CD4-positive, alpha-beta T cell (primary cell): ENCODE data around the gene CD96. TPM values are rescaled to one million over a fixed set of nuclear protein-coding genes. Genes with fewer than 3 reads are reported as not detected.

Source experiments
- ATAC-seq: fragments of 200-7000 bp; cut with Tn5 transposase; one replicate; pipeline ENCODE4 v1.10.0; 2022; ENCODE audit warnings: mild to moderate bottlenecking; ENCODE audit not compliant: poor library complexity
- CTCF ChIA-PET: fragments of 350-600 bp; sonication (Branson Sonifier 250); formaldehyde crosslinking; loops from one replicate; lab custom pipeline; 2021; ENCODE audit warnings: antibody characterized with exemption, inconsistent platforms; lab: Charles Lee
- POLR2A ChIA-PET: fragments of 350-600 bp; sonication (Branson Sonifier 250); formaldehyde crosslinking; loops from one replicate; lab custom pipeline; 2021; ENCODE audit warnings: antibody characterized with exemption, inconsistent platforms; lab: Charles Lee
- DNase-seq, 14 experiments: peaks; one replicate each; pipeline ENCODE4 v3.0.0-alpha.2; 2013 to 2020; ENCODE audit warnings: mixed read lengths in 2 of 14
- H3K27ac ChIP-seq, 2 donors: one replicate each; pipeline versions ENCODE4 v1.5.1 to v1.7.0; 2013; ENCODE audit warnings: low read length in 2 of 2, low read depth in 1 of 2, mild to moderate bottlenecking in 1 of 2
- H3K27me3 ChIP-seq, 2 experiments: 1 replicate in 1 of 2; 2 replicates in 1 of 2; pipeline versions ENCODE4 v1.6.1 to v1.7.0; 2013; ENCODE audit warnings: low read length in 2 of 2, control low read depth in 1 of 2, mild to moderate bottlenecking in 1 of 2, moderate library complexity in 1 of 2; ENCODE audit not compliant: insufficient read depth in 2 of 2, control insufficient read depth in 1 of 2
- H3K36me3 ChIP-seq: one replicate; pipeline ENCODE4 v1.6.1; 2013; ENCODE audit warnings: low read length, control low read depth; ENCODE audit not compliant: insufficient read depth
- H3K4me1 ChIP-seq: one replicate; pipeline ENCODE4 v1.6.1; 2013; ENCODE audit warnings: low read length, control low read depth; ENCODE audit not compliant: insufficient read depth
- H3K4me3 ChIP-seq: one replicate; pipeline ENCODE4 v1.5.1; 2013; ENCODE audit warnings: mild to moderate bottlenecking, low read length, moderate library complexity
- H3K9me3 ChIP-seq, 2 experiments: 1 replicate in 1 of 2; 2 replicates in 1 of 2; pipeline versions ENCODE4 v1.6.1 to v1.7.0; 2013; ENCODE audit warnings: low read length in 2 of 2, mild to moderate bottlenecking in 2 of 2, control low read depth in 1 of 2, moderate library complexity in 1 of 2; ENCODE audit not compliant: control insufficient read depth in 1 of 2, insufficient read depth in 1 of 2
- H3K27ac Mint-ChIP-seq: one replicate; pipeline ENCODE4 v1.8.0; 2020; ENCODE audit warnings: mixed read lengths
- H3K27me3 Mint-ChIP-seq: one replicate; pipeline ENCODE4 v1.8.0; 2021; ENCODE audit warnings: mixed read lengths
- H3K36me3 Mint-ChIP-seq: one replicate; pipeline ENCODE4 v1.8.0; 2021; ENCODE audit warnings: low read depth, mixed read lengths
- H3K4me1 Mint-ChIP-seq: one replicate; pipeline ENCODE4 v1.8.0; 2021; ENCODE audit warnings: low read depth, mixed read lengths
- H3K4me3 Mint-ChIP-seq: one replicate; pipeline ENCODE4 v1.8.0; 2020; ENCODE audit warnings: mild to moderate bottlenecking, mixed read lengths
- H3K9me3 Mint-ChIP-seq: one replicate; pipeline ENCODE4 v1.8.0; 2020; ENCODE audit warnings: mixed read lengths
- intact Hi-C, 2 experiments: fragments of 100-400 bp; cut with DNase I in 1 of 2; cut with micrococcal nuclease in 1 of 2; formaldehyde crosslinking; loops; one replicate each; pipeline versions ENCODE4 v1.15.1 to v1.9.0; 2023 to 2025; cut with DNase I, micrococcal nuclease
- total RNA-seq, 174 experiments: library from RNA in 2 of 174; stranded (reverse) in 2 of 174; gene quantifications; one replicate each; pipeline ENCODE4 v1.2.3 and lab custom pipeline; 2021 to 2026
- TF ChIP-seq, protein P1 (sequence below): fragments of 200-600 bp; IDR thresholded peaks from one replicate; pipeline ENCODE4 v1.8.0; 2022; ENCODE audit warnings: antibody characterized with exemption, mild to moderate bottlenecking

CD96 gene
- total RNA-seq, 2 experiments from 2014 or later, result 194 to 205 TPM

DNA sequence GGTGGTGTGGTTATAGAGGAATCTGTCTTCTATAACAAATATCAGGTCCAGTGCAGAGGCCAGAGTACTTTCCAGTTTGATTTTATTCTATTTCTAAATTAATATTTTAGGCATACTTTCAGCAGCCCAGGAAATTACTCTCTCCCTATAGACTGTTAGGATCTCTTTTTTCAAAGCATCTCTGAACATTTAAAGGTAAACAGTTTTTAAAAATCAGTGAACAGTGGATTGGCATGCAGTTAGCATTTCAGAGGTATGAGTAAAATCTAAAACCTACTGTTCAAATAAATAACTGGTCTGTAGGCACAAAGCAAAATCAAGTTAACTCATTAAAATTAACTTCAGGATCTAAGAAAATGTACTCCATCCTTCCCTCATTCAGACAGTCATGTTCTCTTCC is 50.1 kb downstream of the CD96 start:
- no peak overlapping the region for H3K27ac ChIP-seq
- H3K36me3 ChIP-seq, result peaks cover 57% of the 10 kb centered on the region
- no peaks in the 10 kb centered on the region for H3K27me3 ChIP-seq
- POLR2A ChIA-PET, result no interaction called here
- H3K4me1 Mint-ChIP-seq, result peaks cover 50% of the 10 kb centered on the region
- intact Hi-C loops, result no loop called here
- H3K4me3 ChIP-seq, result no peak overlapping the region
- ATAC-seq (no peak), DNase-seq (no peak)
- H3K27me3 Mint-ChIP-seq, result no peaks in the 10 kb centered on the region
- H3K9me3 ChIP-seq, result no peaks in the 10 kb centered on the region
- peak overlapping the region; percentile 78 for H3K27ac Mint-ChIP-seq
- TF ChIP-seq, protein P1, sequence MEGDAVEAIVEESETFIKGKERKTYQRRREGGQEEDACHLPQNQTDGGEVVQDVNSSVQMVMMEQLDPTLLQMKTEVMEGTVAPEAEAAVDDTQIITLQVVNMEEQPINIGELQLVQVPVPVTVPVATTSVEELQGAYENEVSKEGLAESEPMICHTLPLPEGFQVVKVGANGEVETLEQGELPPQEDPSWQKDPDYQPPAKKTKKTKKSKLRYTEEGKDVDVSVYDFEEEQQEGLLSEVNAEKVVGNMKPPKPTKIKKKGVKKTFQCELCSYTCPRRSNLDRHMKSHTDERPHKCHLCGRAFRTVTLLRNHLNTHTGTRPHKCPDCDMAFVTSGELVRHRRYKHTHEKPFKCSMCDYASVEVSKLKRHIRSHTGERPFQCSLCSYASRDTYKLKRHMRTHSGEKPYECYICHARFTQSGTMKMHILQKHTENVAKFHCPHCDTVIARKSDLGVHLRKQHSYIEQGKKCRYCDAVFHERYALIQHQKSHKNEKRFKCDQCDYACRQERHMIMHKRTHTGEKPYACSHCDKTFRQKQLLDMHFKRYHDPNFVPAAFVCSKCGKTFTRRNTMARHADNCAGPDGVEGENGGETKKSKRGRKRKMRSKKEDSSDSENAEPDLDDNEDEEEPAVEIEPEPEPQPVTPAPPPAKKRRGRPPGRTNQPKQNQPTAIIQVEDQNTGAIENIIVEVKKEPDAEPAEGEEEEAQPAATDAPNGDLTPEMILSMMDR, result no peak
- CTCF ChIA-PET, result interaction anchor here (1.2 kb wide), 1 partner anchor 24 kb away, joined by 10 read pairs; no protein-coding TSS in a partner anchor
- H3K36me3 Mint-ChIP-seq, result peaks cover 92% of the 10 kb centered on the region
- no peak overlapping the region for H3K4me3 Mint-ChIP-seq
- H3K9me3 Mint-ChIP-seq, result no peaks in the 10 kb centered on the region
- H3K4me1 ChIP-seq, result peaks cover 20% of the 10 kb centered on the region

DNA sequence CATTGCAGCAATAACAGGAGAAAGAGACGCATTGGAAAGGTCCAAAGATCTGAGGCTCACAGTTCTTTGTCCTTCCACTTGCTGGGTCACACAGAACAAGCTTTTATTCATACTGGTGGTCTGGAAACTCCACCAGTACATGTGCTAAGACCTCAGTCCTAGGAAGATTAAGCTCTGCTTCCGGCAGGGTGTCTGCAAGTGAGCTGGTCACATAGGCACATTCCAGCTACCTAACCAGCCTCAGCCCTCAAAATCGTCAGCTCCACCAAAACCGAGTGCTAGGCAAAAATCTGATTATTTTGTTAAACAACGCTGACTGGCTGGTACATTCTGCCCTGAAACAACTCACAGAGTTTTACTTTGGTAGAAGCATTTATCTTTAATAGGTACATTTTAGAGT is 50.9 kb downstream of the CD96 start:
- no peaks in the 10 kb centered on the region for H3K9me3 ChIP-seq
- DNase-seq (no peak), ATAC-seq (no peak)
- H3K27me3 ChIP-seq, result no peaks in the 10 kb centered on the region
- no peak overlapping the region for H3K4me3 Mint-ChIP-seq
- H3K9me3 Mint-ChIP-seq, result no peaks in the 10 kb centered on the region
- TF ChIP-seq, protein P1, result no peak
- ChIA-PET CTCF (interaction anchor here (2.3 kb wide), 1 partner anchor 23 kb away, joined by 12 read pairs; no protein-coding TSS in a partner anchor), POLR2A (interaction anchor here (0.6 kb wide), 1 partner anchor 17 kb away, joined by 3 read pairs; no protein-coding TSS in a partner anchor)
- intact Hi-C loops, result no loop called here
- no peaks in the 10 kb centered on the region for H3K27me3 Mint-ChIP-seq
- peaks cover 55% of the 10 kb centered on the region for H3K4me1 Mint-ChIP-seq
- H3K4me1 ChIP-seq, result peaks cover 20% of the 10 kb centered on the region
- H3K36me3 ChIP-seq, result peaks cover 56% of the 10 kb centered on the region
- peak overlapping the region; percentile 78 for H3K27ac Mint-ChIP-seq
- H3K36me3 Mint-ChIP-seq, result peaks cover 91% of the 10 kb centered on the region
- H3K4me3 ChIP-seq, result no peak overlapping the region
- H3K27ac ChIP-seq, result peak overlapping the region in 1 of 2 donors; percentile 7

DNA sequence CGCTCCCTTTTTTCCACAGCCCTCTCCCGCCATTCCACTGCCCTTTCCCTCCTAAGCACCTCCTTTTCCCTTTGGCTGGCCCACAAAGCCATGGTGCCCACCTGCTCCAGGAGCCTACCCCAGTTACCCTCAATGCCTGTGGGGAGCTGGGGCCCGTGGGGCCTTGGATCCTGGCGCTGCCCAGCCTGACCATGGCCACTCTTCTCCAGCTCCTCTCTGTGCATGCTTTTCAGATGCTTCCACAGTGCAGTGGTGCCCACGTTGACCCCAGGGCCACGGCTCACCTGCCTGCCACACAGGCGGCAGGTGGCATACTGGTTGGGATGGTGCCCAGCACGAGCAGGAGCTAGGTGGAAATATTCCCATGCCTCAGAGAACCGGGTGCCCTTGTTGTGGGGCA is 51.7 kb downstream of the CD96 start:
- intact Hi-C loops, result no loop called here
- H3K4me3 Mint-ChIP-seq, result no peak overlapping the region
- peaks cover 56% of the 10 kb centered on the region for H3K4me1 Mint-ChIP-seq
- Histone ChIP-seq H3K4me1 (peaks cover 20% of the 10 kb centered on the region), H3K27ac (peak overlapping the region in 1 of 2 donors; percentile 16), H3K9me3 (no peaks in the 10 kb centered on the region), H3K36me3 (peaks cover 63% of the 10 kb centered on the region), H3K4me3 (no peak overlapping the region), H3K27me3 (no peaks in the 10 kb centered on the region)
- no peaks in the 10 kb centered on the region for H3K9me3 Mint-ChIP-seq
- ChIA-PET POLR2A (interaction anchor here (0.6 kb wide), 1 partner anchor 17 kb away, joined by 3 read pairs; no protein-coding TSS in a partner anchor), CTCF (interaction anchor here (2.3 kb wide), 1 partner anchor 23 kb away, joined by 12 read pairs; no protein-coding TSS in a partner anchor)
- no peaks in the 10 kb centered on the region for H3K27me3 Mint-ChIP-seq
- peak overlapping the region; percentile 78 for H3K27ac Mint-ChIP-seq
- ATAC-seq (no peak), DNase-seq (no peak)
- H3K36me3 Mint-ChIP-seq, result peaks cover 92% of the 10 kb centered on the region
- TF ChIP-seq, protein P1, result no peak
